DMS 273 (cell line): ENCODE measurements around the gene ADGRD1.

Experiments
- DNase-seq: peaks from one replicate; lab custom pipeline; 2025; ENCODE audit not compliant: unreplicated experiment; lab: John Stamatoyannopoulos, UW

ADGRD1 gene

GRCh38 chr12:131097202-131098177, 143.8 kb downstream of the ADGRD1 start:
- DNase-seq, result peak; percentile 27

GRCh38 chr12:131098178-131098981, 144.7 kb downstream of the ADGRD1 start:
- DNase-seq, result no peak

GRCh38 chr12:131100031-131100674, 146.4 kb downstream of the ADGRD1 start:
- no peak for DNase-seq

- no peak for DNase-seq
Observed at GRCh38 chr12:131101006-131101405, 147.3 kb downstream of the ADGRD1 start.

- no peak for DNase-seq
Observed at GRCh38 chr12:131101703-131102492, 148.2 kb downstream of the ADGRD1 start.

GRCh38 chr12:131102493-131102931, 148.8 kb downstream of the ADGRD1 start:
- no peak for DNase-seq

- no peak for DNase-seq
Observed at GRCh38 chr12:131102991-131103668, 149.4 kb downstream of the ADGRD1 start.

GRCh38 chr12:131103669-131104462, 150.2 kb downstream of the ADGRD1 start:
- DNase-seq, result no peak

GRCh38 chr12:131104463-131105350, 151.0 kb downstream of the ADGRD1 start:
- DNase-seq, result peak; percentile 79

GRCh38 chr12:131105351-131105735, 151.6 kb downstream of the ADGRD1 start:
- no peak for DNase-seq

GRCh38 chr12:131105736-131106348, 152.1 kb downstream of the ADGRD1 start:
- no peak for DNase-seq

GRCh38 chr12:131106349-131106941, 152.7 kb downstream of the ADGRD1 start:
- DNase-seq, result no peak

GRCh38 chr12:131108177-131108955, 154.7 kb downstream of the ADGRD1 start:
- no peak for DNase-seq

- no peak for DNase-seq
Observed at GRCh38 chr12:131111446-131111845, 157.7 kb downstream of the ADGRD1 start.

- no peak for DNase-seq
Observed at GRCh38 chr12:131112021-131112420, 158.3 kb downstream of the ADGRD1 start.

GRCh38 chr12:131112700-131113290, 159.1 kb downstream of the ADGRD1 start:
- no peak for DNase-seq
